KOPT-K1 (cell line): Measurements from ENCODE around the gene MAPK9.

Experiments used
- H3K27ac ChIP-seq: fragments of 200-600 bp; sonication (generic); 2 replicates; pipeline ENCODE4 v1.5.1; 2016; ENCODE audit warnings: antibody characterized with exemption, mild to moderate bottlenecking, low read depth, low read length; ENCODE audit not compliant: poor library complexity, severe bottlenecking
- H3K36me3 ChIP-seq: fragments of 200-600 bp; sonication (generic); 2 replicates; pipeline ENCODE4 v1.5.1; 2017; ENCODE audit warnings: antibody characterized with exemption, mild to moderate bottlenecking, low read length, moderate library complexity; ENCODE audit not compliant: insufficient read depth
- H3K9me3 ChIP-seq: fragments of 200-600 bp; sonication (generic); 2 replicates; pipeline ENCODE4 v1.5.1; 2017; ENCODE audit warnings: antibody characterized with exemption, low read length, mild to moderate bottlenecking; ENCODE audit not compliant: insufficient read depth, poor library complexity, severe bottlenecking

MAPK9 gene

DNA sequence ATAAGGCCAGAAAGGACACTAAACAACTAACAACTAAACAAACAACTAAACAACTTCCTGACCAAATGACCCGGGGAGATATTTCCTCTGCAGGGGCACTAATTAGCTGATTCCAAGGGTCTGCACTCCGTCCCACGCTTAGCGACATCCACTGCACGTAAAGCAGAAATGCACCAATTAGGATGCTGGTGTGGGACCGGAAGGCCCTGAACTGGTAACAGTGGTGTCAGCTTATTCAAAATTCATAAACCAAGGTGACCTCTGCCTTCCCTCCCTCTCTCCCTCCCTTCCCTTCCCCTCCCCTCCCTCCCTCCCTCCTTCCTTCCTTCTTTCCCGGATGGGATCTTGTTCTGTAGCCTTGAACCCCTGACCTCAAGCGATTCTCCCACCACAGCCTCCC, 92.5 kb downstream of the MAPK9 start:
- no peaks in the 10 kb centered on the region for H3K36me3 ChIP-seq
- H3K27ac ChIP-seq = no peak overlapping the region
- H3K9me3 ChIP-seq = no peaks in the 10 kb centered on the region

DNA sequence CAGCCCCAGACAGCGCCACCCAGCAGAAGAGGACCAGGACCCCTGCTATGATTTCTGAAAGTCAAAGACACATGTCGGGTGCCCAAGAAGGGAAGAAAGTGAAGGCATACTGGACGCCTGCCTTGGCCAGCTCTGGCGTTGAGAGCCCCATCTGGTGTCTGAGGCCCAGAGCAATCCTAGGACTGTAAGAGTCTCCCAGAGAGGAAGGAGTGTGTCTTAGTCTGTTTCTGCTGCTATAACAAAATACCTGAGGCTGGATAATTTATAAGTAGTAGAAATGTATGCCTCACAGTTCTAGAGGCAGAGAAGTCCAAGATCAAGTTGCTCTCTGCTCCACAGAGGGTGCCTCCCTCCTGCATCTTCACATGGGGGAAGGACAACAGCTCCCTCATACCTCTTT, 93.7 kb downstream of the MAPK9 start:
- Histone ChIP-seq H3K36me3 (no peaks in the 10 kb centered on the region), H3K27ac (no peak overlapping the region), H3K9me3 (no peaks in the 10 kb centered on the region)

DNA sequence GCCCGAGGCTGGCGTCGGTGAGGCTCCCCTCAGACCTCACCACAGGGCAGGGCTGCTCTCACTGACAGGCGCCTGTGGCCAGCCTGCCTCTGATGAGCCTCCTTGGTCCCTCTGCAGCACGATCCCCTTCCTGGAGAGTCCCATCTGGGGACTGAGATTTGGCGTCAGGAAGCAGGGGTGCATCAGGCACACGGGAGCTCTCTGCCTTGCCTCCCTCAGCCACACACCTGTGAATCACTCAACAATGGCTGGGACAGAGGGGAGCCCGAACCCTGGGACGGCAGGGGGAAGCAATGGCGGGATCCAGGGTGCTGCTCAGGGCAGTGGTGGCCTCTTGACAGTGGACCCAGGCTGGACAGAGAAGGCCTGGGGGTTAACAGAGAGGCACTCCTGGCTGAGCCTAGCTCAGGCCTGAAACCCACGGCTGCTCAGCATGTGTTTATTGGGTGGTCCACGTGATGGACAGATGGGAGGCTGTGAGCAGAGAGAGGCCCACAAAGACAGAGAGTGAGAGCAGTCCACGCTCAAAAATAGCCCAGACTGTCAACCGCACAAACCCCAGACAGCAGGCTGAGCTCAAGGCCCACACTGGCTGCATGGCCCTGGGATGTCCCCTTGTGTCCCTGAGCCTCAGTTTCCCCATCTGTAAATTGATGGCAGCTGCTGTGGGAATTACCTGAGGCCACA, 94.7 kb downstream of the MAPK9 start:
- H3K9me3 ChIP-seq = no peaks in the 10 kb centered on the region
- no peaks in the 10 kb centered on the region for H3K36me3 ChIP-seq
- H3K27ac ChIP-seq = no peak overlapping the region

DNA sequence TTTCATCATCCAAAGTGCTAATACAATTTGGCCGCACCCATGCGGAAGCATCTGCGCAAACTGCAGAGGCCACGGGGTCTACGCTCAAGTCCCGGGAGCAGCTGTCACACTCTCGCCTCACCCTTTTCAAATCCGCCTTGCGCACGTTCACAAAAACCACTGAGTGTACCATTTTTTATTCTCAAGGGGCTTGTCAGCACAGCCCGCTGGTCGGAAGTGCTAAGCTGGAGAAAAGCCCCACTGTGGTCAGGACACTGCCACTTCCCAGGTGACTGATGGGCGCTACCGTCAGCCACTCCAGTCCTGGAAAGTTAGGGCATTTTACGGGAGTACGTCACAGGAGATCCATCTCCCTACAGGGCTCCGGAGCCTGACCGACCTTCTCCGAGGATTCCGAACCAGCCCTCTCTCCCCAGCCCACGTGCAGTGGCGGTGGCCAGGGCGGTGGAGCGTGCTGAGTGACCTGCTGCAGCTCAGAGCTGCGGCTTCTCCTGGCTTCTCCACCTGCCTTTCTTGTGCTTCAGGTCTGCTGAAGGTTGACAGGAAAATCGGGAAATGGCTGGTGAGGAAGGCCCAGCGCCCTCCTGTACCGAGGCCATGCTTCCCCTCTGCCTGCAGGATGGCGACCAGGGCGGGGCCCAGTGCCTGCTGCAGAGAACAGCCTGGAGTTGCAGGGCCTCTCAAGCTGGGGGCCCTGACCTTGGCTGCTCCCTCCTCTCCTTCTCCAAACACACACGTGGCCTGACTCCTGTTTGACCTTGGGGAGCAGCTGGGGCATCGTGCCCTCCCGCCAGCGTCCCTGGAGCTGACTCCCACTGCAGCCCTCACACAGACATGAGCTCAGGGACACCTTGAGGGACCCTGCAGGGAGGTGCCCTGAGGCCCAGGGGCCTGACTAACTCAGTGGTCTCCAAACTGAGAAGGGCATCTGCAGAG, 97.2 kb downstream of the MAPK9 start:
- Histone ChIP-seq H3K9me3 (no peaks in the 10 kb centered on the region), H3K27ac (no peak overlapping the region)

DNA sequence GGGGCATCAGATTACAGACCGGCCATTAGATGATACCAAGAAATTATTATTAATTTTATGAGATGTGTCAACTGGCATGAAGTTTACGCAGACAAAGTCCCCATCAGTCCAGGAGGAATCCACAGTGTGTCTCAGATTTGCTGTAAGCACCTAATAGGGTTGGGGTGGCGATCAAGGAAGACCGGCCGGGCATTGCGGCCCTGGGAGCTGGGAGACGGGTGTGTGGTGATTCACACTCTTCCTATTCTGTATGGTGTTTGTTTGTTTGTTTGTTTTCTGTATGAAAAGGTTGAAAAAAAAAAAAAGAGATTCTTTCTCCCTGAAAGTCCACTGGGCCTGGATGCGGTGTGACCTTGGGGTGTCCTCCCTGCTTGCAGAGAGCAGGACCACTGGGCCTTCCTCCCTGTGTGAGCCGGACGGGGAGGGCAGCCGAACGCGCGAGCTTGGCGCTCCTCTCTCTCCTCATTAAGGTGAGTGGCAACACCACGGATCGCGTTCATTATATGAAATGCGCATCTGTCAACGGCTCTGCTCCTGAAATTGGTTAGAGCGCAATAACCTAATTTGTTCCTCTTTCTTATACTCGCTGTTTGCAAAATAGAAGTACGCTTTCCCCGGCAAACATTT, 98.0 kb downstream of the MAPK9 start:
- Histone ChIP-seq H3K36me3 (no peaks in the 10 kb centered on the region), H3K9me3 (no peaks in the 10 kb centered on the region), H3K27ac (no peak overlapping the region)

More for the DNA sequence above, 97.2 kb downstream of the MAPK9 start:
- H3K36me3 ChIP-seq = no peaks in the 10 kb centered on the region

DNA sequence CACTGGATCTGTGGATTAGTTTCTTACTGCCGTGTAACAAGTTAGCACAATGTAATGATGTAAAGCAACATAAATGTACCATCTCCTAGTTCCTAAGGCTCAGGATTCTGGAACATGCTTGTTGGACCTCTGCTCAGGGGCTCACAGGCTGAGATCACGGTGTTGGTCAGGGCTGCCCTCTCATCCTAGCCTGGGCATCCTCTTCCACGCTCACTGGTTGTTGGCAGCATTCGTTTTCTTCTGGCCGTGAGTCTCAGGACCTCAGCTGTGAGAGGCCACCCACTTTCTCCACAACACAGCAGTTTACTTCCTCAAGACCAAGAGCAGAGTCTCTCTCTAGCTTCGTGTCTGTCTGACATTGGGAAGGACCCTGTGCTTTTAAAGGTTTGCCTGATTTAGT, 100.2 kb downstream of the MAPK9 start:
- Histone ChIP-seq H3K27ac (no peak overlapping the region), H3K36me3 (no peaks in the 10 kb centered on the region), H3K9me3 (peaks cover 14% of the 10 kb centered on the region)

DNA sequence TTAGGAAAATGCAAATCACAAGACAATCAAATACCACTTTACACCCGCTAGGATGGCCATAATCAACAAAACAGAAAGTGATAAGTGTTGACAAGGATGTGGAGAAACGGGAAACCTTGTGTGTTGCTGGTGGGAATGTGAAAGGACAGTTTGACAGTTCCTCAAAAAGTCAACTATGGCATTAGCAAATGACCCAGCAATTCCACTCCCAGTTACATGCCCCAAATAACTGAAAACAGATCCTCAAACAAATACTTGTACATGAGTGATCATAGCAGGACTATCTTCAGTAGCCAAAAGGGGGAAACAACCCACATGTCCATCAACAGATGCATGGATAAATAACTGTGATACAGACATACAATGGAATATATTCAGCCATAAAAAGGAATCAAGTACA, 104.1 kb downstream of the MAPK9 start:
- Histone ChIP-seq H3K36me3 (no peaks in the 10 kb centered on the region), H3K27ac (no peak overlapping the region), H3K9me3 (peaks cover 17% of the 10 kb centered on the region)
